H9 (cell line): ENCODE measurements around the gene MT1F. TPM values are rescaled to one million over a fixed set of nuclear protein-coding genes. Genes with fewer than 3 reads are reported as not detected.
A peak's percentile ranks its signal among the peaks of the same experiment; 100 is the strongest.
"Not testable (repeated sequence)": the region's sequence is repeated elsewhere in the genome, so short reads cannot be mapped to it uniquely, and the experiment has no call there.

Experiments used
- DNase-seq: peaks from one replicate; pipeline ENCODE4 v3.0.0-alpha.2; 2017
- H2AFZ ChIP-seq: one replicate; pipeline ENCODE4 v1.6.1; 2013; ENCODE audit warnings: mild to moderate bottlenecking, low read length, control low read depth, moderate library complexity
- H2AK5ac ChIP-seq: 2 replicates; pipeline ENCODE4 v1.6.1; 2013; ENCODE audit warnings: low read length, control low read depth, mixed read lengths; ENCODE audit not compliant: insufficient read length
- H2BK120ac ChIP-seq: one replicate; pipeline ENCODE4 v1.6.1; 2013; ENCODE audit warnings: low read depth, mild to moderate bottlenecking, low read length, control low read depth, inconsistent platforms; ENCODE audit not compliant: poor library complexity, severe bottlenecking
- H2BK12ac ChIP-seq: 2 replicates; pipeline ENCODE4 v1.6.1; 2013; ENCODE audit warnings: low read length, control low read depth, mixed read lengths, low read depth; ENCODE audit not compliant: insufficient read length
- H2BK15ac ChIP-seq: 2 replicates; pipeline ENCODE4 v1.6.1; 2013; ENCODE audit warnings: low read depth, low read length, control low read depth
- H2BK20ac ChIP-seq: one replicate; pipeline ENCODE4 v1.6.1; 2013; ENCODE audit warnings: low read depth, mild to moderate bottlenecking, low read length, control low read depth, inconsistent platforms; ENCODE audit not compliant: poor library complexity, severe bottlenecking
- H2BK5ac ChIP-seq: 2 replicates; pipeline ENCODE4 v1.6.1; 2013; ENCODE audit warnings: low read length, control low read depth, mixed read lengths; ENCODE audit not compliant: insufficient read length
- H3K14ac ChIP-seq: 2 replicates; pipeline ENCODE4 v1.6.1; 2013; ENCODE audit warnings: low read length, control low read depth; ENCODE audit not compliant: insufficient read depth
- H3K18ac ChIP-seq: 2 replicates; pipeline ENCODE4 v1.6.1; 2013; ENCODE audit warnings: low read depth, mild to moderate bottlenecking, mixed read lengths, low read length, control low read depth; ENCODE audit not compliant: insufficient read length
- H3K23ac ChIP-seq: 2 replicates; pipeline ENCODE4 v1.6.1; 2013; ENCODE audit warnings: low read length, control low read depth, mixed read lengths, low read depth; ENCODE audit not compliant: insufficient read length
- H3K23me2 ChIP-seq: 2 replicates; pipeline ENCODE4 v1.6.1; 2013; ENCODE audit warnings: low read depth, mild to moderate bottlenecking, mixed read lengths, low read length, control low read depth; ENCODE audit not compliant: insufficient read length, poor library complexity, severe bottlenecking
- H3K27ac ChIP-seq: 2 replicates; pipeline ENCODE4 v1.5.1; 2013; ENCODE audit warnings: low read length, control low read depth, mixed read lengths, low read depth; ENCODE audit not compliant: insufficient read length
- H3K27me3 ChIP-seq: 2 replicates; pipeline ENCODE4 v1.6.1; 2013; ENCODE audit warnings: low read length, control low read depth, inconsistent platforms; ENCODE audit not compliant: insufficient read depth
- H3K4ac ChIP-seq: 2 replicates; pipeline ENCODE4 v1.6.1; 2013; ENCODE audit warnings: low read depth, mild to moderate bottlenecking, control low read depth, inconsistent platforms, low read length, moderate library complexity
- H3K4me1 ChIP-seq: 2 replicates; pipeline ENCODE4 v1.6.1; 2013; ENCODE audit warnings: low read length, control low read depth, inconsistent platforms; ENCODE audit not compliant: insufficient read depth
- H3K4me2 ChIP-seq: 2 replicates; pipeline ENCODE4 v1.6.1; 2013; ENCODE audit warnings: low read length, control low read depth, mixed read lengths; ENCODE audit not compliant: insufficient read length, insufficient read depth
- H3K56ac ChIP-seq: 2 replicates; pipeline ENCODE4 v1.6.1; 2013; ENCODE audit warnings: low read depth, mild to moderate bottlenecking, mixed read lengths, low read length, control low read depth; ENCODE audit not compliant: insufficient read length
- H3K79me1 ChIP-seq: 2 replicates; pipeline ENCODE4 v1.6.1; 2013; ENCODE audit warnings: low read depth, mild to moderate bottlenecking, moderate library complexity, low read length, control low read depth, inconsistent platforms; ENCODE audit not compliant: insufficient read depth, poor library complexity, severe bottlenecking
- H3K79me2 ChIP-seq: 2 replicates; pipeline ENCODE4 v1.6.1; 2013; ENCODE audit warnings: low read length, control low read depth, inconsistent platforms; ENCODE audit not compliant: insufficient read depth
- H3K9ac ChIP-seq: 2 replicates; pipeline ENCODE4 v1.6.1; 2013; ENCODE audit warnings: low read length, control low read depth, mixed read lengths; ENCODE audit not compliant: insufficient read length; ENCODE audit errors: extremely low read depth
- H3K9me3 ChIP-seq: one replicate; pipeline ENCODE4 v1.6.1; 2013; ENCODE audit warnings: low read depth, low read length, inconsistent platforms; ENCODE audit not compliant: control insufficient read depth
- H3T11ph ChIP-seq: one replicate; pipeline ENCODE4 v1.6.1; 2013; ENCODE audit warnings: mild to moderate bottlenecking, low read length, control low read depth, inconsistent platforms
- H4K20me1 ChIP-seq: one replicate; pipeline ENCODE4 v1.6.1; 2013; ENCODE audit not compliant: control insufficient read depth, insufficient read length, insufficient read depth
- H4K5ac ChIP-seq: 2 replicates; pipeline ENCODE4 v1.6.1; 2013; ENCODE audit warnings: low read depth, mild to moderate bottlenecking, mixed read lengths, low read length, control low read depth; ENCODE audit not compliant: insufficient read length
- H4K8ac ChIP-seq: replicated peaks from 2 replicates; pipeline ENCODE4 v1.6.1; 2013; ENCODE audit warnings: low read length, control low read depth, mixed read lengths, low read depth; ENCODE audit not compliant: insufficient read length
- H4K91ac ChIP-seq: 2 replicates; pipeline ENCODE4 v1.6.1; 2013; ENCODE audit warnings: low read depth, mild to moderate bottlenecking, moderate library complexity, mixed read lengths, low read length, control low read depth; ENCODE audit not compliant: insufficient read length
- H3K27ac Mint-ChIP-seq, 3 experiments: 2 replicates in 2 of 3; 3 replicates in 1 of 3; pipeline ENCODE4 v1.8.0; 2020 to 2021; ENCODE audit warnings: mixed read lengths in 3 of 3, mild to moderate bottlenecking in 1 of 3, moderate library complexity in 1 of 3
- H3K27me3 Mint-ChIP-seq: 2 replicates; pipeline ENCODE4 v1.8.0; 2021; ENCODE audit warnings: low read depth, mild to moderate bottlenecking, moderate library complexity, mixed read lengths
- H3K36me3 Mint-ChIP-seq, 3 experiments: 2 replicates in 2 of 3; 3 replicates in 1 of 3; pipeline ENCODE4 v1.8.0; 2020 to 2021; ENCODE audit warnings: low read depth in 3 of 3, mixed read lengths in 3 of 3; ENCODE audit not compliant: insufficient read depth in 1 of 3
- H3K4me1 Mint-ChIP-seq, 2 experiments: 2 replicates each; pipeline ENCODE4 v1.8.0; 2020; ENCODE audit warnings: mixed read lengths in 2 of 2
- H3K4me3 Mint-ChIP-seq, 2 experiments: 2 replicates in 1 of 2; 3 replicates in 1 of 2; pipeline ENCODE4 v1.8.0; 2020 to 2021; ENCODE audit warnings: mild to moderate bottlenecking in 2 of 2, mixed read lengths in 2 of 2, moderate library complexity in 1 of 2
- H3K9me3 Mint-ChIP-seq, 2 experiments: 2 replicates in 1 of 2; 3 replicates in 1 of 2; pipeline ENCODE4 v1.8.0; 2020; ENCODE audit warnings: mild to moderate bottlenecking in 2 of 2, mixed read lengths in 2 of 2, moderate library complexity in 1 of 2
- CTCF ChIP-seq: fragments of 200-600 bp; sonication (generic); conservative IDR thresholded peaks from 3 replicates; pipeline ENCODE4 v1.8.0; 2021; ENCODE audit warnings: antibody characterized with exemption, mild to moderate bottlenecking
- WGBS: extraction: QIAGEN DNeasy Blood & Tissue Kit; methylation state at CpG from one replicate; pipeline ENCODE4 v1.1.7; 2013; ENCODE audit warnings: missing lambda C conversion rate, low lambda C conversion rate, mixed read lengths; ENCODE audit not compliant: insufficient read length; ENCODE audit errors: extremely low coverage; 5-methylcytosine and 5-hydroxymethylcytosine counted together
- total RNA-seq: library from RNA; stranded (reverse); gene quantifications from 2 replicates; pipeline ENCODE4 v1.2.1, GENCODE V29; 2021

The MT1F gene
- total RNA-seq, 1 experiment from 2014 or later = 26.1 TPM

DNA sequence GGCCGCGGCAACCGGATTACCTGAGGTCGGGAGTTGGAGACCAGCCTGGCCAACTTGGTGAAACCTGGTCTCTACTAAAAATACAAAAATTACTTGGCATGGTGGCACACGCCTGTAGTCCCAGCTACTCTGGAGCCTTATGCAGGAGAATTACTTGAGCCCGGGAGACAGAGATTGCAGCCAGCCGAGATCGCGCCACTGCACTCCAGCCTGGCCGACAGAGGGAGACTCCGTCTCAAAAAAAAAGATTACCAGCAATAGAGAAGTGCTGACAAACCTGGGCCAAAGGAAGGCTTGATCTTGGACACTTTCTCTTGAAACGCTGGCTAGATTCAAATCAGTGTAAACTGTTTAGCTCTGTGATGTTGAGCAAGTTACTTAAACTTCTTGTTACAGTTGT, 16.2 kb downstream of the MT1F start:
- Histone ChIP-seq H3K4ac (no peak overlapping the region), H4K20me1 (no peaks in the 10 kb centered on the region), H2AFZ (no peak overlapping the region), H4K5ac (no peak overlapping the region), H4K91ac (no peak overlapping the region), H3K9me3 (no peaks in the 10 kb centered on the region), H3K18ac (no peak overlapping the region), H2BK15ac (no peak overlapping the region), H3K9ac (no peak overlapping the region), H3K79me2 (no peaks in the 10 kb centered on the region), H3K14ac (no peak overlapping the region), H3K27ac (no peak overlapping the region), H4K8ac (no peak overlapping the region), H3T11ph (no peak overlapping the region), H3K4me2 (no peak overlapping the region), H3K27me3 (peaks cover 21% of the 10 kb centered on the region), H3K56ac (no peak overlapping the region), H2BK12ac (no peak overlapping the region), H2BK20ac (no peak overlapping the region), H2BK120ac (no peak overlapping the region), H2BK5ac (no peak overlapping the region), H2AK5ac (no peak overlapping the region), H3K4me1 (0 out of 2 replicates have a peak, but pooled peaks cover 2% of the 10 kb centered on the region), H3K79me1 (no peaks in the 10 kb centered on the region), H3K23me2 (peaks cover 11% of the 10 kb centered on the region), H3K23ac (no peak overlapping the region)
- H3K27ac Mint-ChIP-seq = peak overlapping the region in 1 of 3 experiments; percentile 42; a peak in 3 of 7 replicates
- no peaks in the 10 kb centered on the region; a peak in 1 of 5 replicates for H3K9me3 Mint-ChIP-seq
- peak; percentile 77 for TF ChIP-seq CTCF
- DNase-seq = peak; percentile 67
- H3K4me3 Mint-ChIP-seq = peak overlapping the region in 1 of 2 experiments; percentile 43; a peak in 1 of 5 replicates
- no peaks in the 10 kb centered on the region for H3K36me3 Mint-ChIP-seq
- H3K27me3 Mint-ChIP-seq = peaks cover 63% of the 10 kb centered on the region
- no CpG with 5 or more reads among the region's 12 CpGs for WGBS
- peaks cover 28 to 44% of the 10 kb centered on the region in 2 experiments for H3K4me1 Mint-ChIP-seq

- H4K20me1 ChIP-seq, H3K23ac ChIP-seq, H3K79me2 ChIP-seq, H3K9ac ChIP-seq, H3K56ac ChIP-seq, H3K27ac ChIP-seq, H2BK5ac ChIP-seq, H3K9me3 ChIP-seq, H3K4me1 ChIP-seq, H2AFZ ChIP-seq, H3T11ph ChIP-seq, H3K14ac ChIP-seq, H4K5ac ChIP-seq, H4K8ac ChIP-seq, H2BK12ac ChIP-seq, H3K4ac ChIP-seq, DNase-seq, H3K9me3 Mint-ChIP-seq, H3K36me3 Mint-ChIP-seq, H3K79me1 ChIP-seq, H3K18ac ChIP-seq, H3K4me2 ChIP-seq, H2AK5ac ChIP-seq, H2BK15ac ChIP-seq, H4K91ac ChIP-seq, H2BK20ac ChIP-seq, H2BK120ac ChIP-seq: not testable (repeated sequence)
- H3K4me1 Mint-ChIP-seq = peaks cover 28 to 39% of the 10 kb centered on the region in 2 experiments
- H3K27me3 Mint-ChIP-seq = peaks cover 57% of the 10 kb centered on the region
- peaks cover 15% of the 10 kb centered on the region for H3K27me3 ChIP-seq
- H3K27ac Mint-ChIP-seq = peak overlapping the region in 1 of 3 experiments; percentile 42; a peak in 3 of 7 replicates
- H3K4me3 Mint-ChIP-seq = peak overlapping the region in 1 of 2 experiments; percentile 43; a peak in 2 of 5 replicates
- WGBS = no CpG with 5 or more reads among the region's 6 CpGs
- peaks cover 11% of the 10 kb centered on the region for H3K23me2 ChIP-seq
Observed at GRCh38 chr16:56674570-56674969, 16.8 kb downstream of the MT1F start.
